Measurements from ENCODE around the gene HHIP.

Gene HHIP

GRCh38 chr4:144656850-144657249 is 10.9 kb downstream of the HHIP start:
- DNase-seq (ENCODE audit: low spot score) = no peak
- FAIRE-seq = no peak

DNA sequence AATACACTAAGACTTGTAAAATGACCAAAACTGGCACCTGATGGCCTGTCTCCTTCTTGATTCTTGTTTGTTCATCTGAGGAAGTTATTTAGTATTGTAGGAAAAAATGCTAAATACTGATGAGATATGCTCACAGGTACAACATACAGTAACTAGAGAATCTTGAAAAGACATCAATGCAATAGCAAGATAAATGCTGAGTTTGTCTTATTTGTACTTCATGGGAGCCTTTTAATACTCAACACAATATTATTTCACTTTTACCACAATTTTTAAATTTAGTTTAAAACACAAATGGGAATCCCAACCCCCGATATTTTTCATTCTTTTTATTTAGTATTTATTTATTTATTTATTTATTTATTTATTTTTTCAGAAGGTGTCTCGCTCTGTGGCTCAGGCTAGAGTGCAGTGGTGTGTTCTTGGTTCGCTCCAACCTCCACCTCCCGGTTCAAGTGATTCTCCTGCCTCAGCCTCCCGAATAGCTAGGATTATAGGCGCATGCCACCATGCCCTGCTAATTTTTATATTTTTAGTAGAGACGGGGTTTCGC is 12.1 kb downstream of the HHIP start:
- no peak for DNase-seq (ENCODE audit: low spot score)

DNA sequence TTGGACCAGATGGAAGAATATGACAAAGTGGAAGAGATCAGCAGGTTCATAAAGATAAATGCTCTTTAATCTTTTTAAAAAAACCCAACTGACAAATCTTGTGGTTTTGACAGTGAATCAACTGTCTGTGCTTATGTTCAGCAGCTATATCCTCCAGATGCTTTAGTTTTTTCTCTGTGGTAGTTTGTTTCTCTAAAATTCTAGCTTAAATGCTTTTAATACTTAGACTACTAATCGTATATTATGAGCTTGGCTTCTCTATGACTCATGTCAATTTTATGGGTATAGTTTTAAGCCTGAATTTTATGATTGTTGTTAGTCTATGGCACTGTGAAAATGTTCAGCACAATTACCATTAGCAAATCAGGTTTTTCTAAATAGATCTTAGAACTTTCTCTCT is 12.9 kb downstream of the HHIP start:
- no peak for DNase-seq (ENCODE audit: low spot score)

More for the DNA sequence above, 12.1 kb downstream of the HHIP start:
- no peak for FAIRE-seq

GRCh38 chr4:144659447-144659846 is 13.5 kb downstream of the HHIP start:
- DNase-seq (ENCODE audit: low spot score) (no peak), FAIRE-seq (no peak)

More for the DNA sequence above, 12.9 kb downstream of the HHIP start:
- FAIRE-seq = no peak

GRCh38 chr4:144663834-144664475 is 18.0 kb downstream of the HHIP start:
- FAIRE-seq = no peak
- DNase-seq (ENCODE audit: low spot score) = no peak

- peak; percentile 13 for DNase-seq (ENCODE audit: low spot score)
- FAIRE-seq = no peak
Measured at GRCh38 chr4:144666539-144667175, 20.7 kb downstream of the HHIP start.

DNA sequence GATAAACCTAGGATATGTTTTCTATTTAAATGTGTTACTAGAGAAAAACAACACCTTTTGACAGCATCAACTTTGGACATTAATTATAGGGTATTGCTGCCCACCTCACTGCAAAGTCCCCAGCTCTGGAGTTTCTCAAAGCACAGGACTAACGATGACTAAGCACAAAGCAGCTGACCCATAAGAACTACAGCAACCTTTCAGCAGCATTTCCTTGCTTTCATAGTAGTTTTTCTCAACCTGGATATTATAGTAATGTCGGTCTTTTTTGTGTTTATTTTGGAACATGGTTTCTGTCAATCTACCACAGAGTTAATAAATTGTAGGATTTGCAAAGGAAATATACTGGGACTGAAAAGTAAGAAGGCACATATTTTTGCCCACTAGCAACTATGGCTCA is 21.5 kb downstream of the HHIP start:
- DNase-seq (ENCODE audit: low spot score) (no peak), FAIRE-seq (no peak)

DNA sequence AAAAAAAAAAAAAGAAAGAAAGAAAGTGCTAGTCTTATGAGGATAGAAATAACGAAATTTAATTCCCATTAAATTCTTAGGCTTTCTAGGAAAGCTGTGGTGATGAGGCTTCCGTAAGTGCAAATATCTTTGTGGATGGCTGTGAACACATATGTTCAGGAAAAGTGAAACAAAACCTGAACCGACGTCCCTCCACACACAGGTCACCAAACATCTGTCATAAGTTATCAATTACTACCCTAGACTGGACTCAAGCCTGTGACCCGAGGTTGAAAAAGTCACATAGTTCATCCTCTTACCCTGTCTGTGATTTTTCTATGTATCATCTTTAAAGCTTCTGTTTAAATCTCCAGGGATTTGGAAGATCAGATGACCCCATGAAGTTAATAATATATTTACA is 24.8 kb downstream of the HHIP start:
- no peak for DNase-seq (ENCODE audit: low spot score)
- FAIRE-seq = no peak

- FAIRE-seq (no peak), DNase-seq (ENCODE audit: low spot score) (no peak)
Measured at GRCh38 chr4:144674711-144675110, 28.8 kb downstream of the HHIP start.

DNA sequence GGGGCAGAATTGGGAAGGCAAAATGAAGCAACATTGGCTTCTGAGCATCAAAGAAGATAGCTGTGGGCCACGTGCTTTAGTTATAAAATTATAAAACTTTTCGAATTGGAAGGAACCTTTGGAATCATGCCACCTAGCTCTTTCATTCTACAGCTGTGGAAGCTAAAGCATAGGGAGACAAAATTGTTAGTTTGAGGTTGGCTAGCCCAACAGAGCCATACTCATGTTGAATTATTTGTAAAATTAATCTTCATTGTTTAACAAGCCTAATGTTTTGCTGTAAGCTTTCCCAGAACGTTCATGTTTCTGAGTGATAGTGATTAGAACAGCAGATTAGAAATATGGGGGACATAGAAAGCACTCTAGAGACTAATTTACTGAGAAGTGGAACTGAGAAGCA is 35.9 kb downstream of the HHIP start:
- no peak for DNase-seq (ENCODE audit: low spot score)
- FAIRE-seq = no peak

- FAIRE-seq (no peak), DNase-seq (ENCODE audit: low spot score) (no peak)
Measured at GRCh38 chr4:144683516-144683915, 37.6 kb downstream of the HHIP start.

DNA sequence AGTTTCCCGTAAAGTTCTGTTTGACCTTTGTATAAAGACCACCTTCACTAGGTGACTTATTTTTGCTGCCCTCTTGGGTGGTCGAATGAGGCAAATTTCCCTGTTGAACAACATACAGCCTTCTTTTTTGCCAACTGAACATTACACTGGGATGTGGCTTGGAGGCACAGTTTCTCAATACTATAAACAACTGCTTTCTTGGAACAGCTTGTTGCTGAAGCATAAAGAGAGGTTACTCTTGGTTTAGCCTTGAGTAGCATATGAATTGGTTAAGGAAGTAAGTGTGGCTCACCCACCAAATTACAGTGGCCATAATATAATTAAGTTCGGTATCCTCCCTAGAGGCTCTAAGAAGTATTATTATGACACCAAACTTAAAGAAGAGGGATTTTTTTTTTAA is 40.0 kb downstream of the HHIP start:
- DNase-seq (ENCODE audit: low spot score) = no peak
- FAIRE-seq = no peak

- DNase-seq (ENCODE audit: low spot score) (no peak), FAIRE-seq (no peak)
Measured at GRCh38 chr4:144686921-144687320, 41.0 kb downstream of the HHIP start.

DNA sequence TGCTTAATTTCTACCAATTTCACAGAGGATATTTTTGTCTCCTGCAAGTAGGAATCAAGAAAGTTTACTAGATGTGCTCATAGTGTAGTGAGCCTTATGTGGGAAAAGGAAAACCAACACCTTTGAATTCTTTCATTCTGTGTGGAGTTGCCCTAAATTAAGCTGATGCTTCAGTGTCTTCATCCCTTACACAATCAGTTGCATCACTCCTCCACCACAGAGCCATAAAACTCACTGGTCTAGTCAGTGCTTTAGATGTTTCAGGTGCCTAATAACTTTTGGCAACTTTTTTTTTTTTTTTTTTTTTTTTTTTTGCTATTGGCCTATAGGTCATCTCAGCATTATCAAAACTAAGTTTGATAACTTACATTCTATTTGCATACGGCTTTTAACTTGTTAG is 41.5 kb downstream of the HHIP start:
- no peak for FAIRE-seq

GRCh38 chr4:144688035-144688569 is 42.1 kb downstream of the HHIP start:
- FAIRE-seq = no peak

More for the DNA sequence above, 41.5 kb downstream of the HHIP start:
- DNase-seq (ENCODE audit: low spot score) = no peak

DNA sequence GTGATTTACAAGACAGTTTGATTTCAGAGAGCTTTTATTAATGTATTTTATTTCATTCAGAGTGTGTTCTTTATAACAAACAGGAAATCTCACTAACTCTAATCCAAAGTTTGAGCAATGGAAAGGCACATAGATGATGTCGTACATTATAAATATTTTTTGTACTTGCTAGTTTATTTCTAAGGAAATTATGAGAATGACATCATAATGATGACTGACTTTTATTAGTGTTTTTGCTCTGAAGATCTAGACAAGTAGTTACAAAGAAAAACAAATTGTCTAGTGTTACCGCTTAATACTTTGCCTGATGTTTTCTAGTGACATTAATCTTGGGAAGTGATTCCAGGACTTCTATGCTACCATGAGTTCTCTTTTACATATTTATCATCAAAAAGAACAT is 43.2 kb downstream of the HHIP start:
- DNase-seq (ENCODE audit: low spot score) = no peak
- FAIRE-seq = no peak

More at GRCh38 chr4:144688035-144688569, 42.1 kb downstream of the HHIP start:
- DNase-seq (ENCODE audit: low spot score) = no peak

- DNase-seq (ENCODE audit: low spot score) (no peak), FAIRE-seq (no peak)
Measured at GRCh38 chr4:144695721-144696120, 49.8 kb downstream of the HHIP start.

- DNase-seq (ENCODE audit: low spot score) (no peak), FAIRE-seq (no peak)
Measured at GRCh38 chr4:144696376-144696775, 50.4 kb downstream of the HHIP start.

DNA sequence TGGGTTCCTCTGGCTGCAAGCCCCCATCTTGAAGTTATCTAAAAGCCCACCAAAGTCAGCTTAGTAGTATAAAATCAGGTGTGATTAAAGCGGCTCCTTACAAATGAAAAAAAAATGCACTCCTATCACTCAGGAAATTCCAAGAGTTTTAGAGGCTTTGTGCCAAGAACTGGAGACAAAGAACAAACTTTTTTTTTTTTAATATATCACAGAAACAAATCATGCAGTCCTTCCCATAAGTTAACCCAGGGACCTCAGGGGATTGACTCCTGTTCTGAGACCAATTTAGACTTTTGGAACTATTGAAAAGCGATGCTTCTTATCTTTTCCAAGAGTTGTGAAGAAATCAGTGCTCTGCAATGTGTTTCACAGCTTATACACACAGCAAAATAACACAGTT is 53.6 kb downstream of the HHIP start:
- DNase-seq (ENCODE audit: low spot score) (no peak), FAIRE-seq (no peak)

DNA sequence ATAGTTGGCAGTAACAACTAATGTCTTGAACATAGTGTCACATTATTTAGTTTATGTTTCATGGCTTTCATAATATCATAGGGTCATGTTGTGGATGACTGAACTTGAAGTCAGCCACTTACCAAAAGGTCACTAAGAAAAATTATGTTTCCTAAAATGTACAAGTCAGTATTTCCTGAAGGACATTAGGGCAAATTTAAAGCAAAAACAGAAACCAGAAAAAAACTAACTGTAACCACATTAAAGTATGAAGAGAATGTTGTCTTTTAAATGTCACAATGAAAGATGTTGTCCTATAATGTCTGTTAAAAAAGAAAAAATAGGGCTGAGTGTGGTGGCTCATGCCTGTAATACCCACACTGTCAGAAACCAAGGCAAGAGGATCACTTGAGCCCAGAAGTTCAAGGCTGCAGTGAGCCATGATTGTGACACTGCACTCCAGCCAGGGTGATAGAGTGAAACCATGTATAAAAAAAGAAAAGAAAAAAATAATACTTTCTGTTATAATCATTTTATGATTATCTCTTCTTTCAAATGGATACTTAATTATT is 55.8 kb downstream of the HHIP start:
- DNase-seq (ENCODE audit: low spot score) = no peak
- no peak for FAIRE-seq

- DNase-seq (ENCODE audit: low spot score) (no peak), FAIRE-seq (no peak)
Measured at GRCh38 chr4:144703494-144703893, 57.5 kb downstream of the HHIP start.
